ENCODE results near the gene AGBL4.

DNA sequence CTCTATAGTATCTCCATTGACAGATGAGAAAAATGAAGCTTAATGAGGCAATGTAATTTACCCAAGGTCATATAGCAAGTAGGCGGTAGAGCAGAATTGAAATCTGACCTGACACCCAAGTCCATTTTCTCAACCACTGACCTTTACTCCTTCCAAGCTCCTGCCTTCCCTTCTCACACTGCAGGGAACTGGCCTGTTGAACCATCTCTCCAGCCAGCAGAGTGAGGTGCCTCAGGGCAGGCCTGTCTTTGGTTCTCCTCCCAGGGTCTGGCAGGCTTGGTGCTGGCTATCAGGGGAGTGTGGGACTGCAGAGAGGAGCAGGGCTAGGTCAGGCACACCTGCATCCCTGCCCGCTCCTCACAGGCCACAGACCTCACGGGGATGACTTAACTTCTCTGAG, 1373.9 kb downstream of the AGBL4 start:
- TF ChIP-seq, protein P1, sequence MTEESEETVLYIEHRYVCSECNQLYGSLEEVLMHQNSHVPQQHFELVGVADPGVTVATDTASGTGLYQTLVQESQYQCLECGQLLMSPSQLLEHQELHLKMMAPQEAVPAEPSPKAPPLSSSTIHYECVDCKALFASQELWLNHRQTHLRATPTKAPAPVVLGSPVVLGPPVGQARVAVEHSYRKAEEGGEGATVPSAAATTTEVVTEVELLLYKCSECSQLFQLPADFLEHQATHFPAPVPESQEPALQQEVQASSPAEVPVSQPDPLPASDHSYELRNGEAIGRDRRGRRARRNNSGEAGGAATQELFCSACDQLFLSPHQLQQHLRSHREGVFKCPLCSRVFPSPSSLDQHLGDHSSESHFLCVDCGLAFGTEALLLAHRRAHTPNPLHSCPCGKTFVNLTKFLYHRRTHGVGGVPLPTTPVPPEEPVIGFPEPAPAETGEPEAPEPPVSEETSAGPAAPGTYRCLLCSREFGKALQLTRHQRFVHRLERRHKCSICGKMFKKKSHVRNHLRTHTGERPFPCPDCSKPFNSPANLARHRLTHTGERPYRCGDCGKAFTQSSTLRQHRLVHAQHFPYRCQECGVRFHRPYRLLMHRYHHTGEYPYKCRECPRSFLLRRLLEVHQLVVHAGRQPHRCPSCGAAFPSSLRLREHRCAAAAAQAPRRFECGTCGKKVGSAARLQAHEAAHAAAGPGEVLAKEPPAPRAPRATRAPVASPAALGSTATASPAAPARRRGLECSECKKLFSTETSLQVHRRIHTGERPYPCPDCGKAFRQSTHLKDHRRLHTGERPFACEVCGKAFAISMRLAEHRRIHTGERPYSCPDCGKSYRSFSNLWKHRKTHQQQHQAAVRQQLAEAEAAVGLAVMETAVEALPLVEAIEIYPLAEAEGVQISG (CRISPR knock-in tag; IDR thresholded peaks at IDR 0.05) = no peak
- no peak for TF ChIP-seq MXI1 (IDR thresholded peaks at IDR 0.05; ENCODE audit: borderline replicate concordance, low read depth, low read length)
- no peak for TF ChIP-seq POLR2A (IDR thresholded peaks at IDR 0.05; ENCODE audit: insufficient read depth in 1 of 2, low read depth in 2 of 2, low read length in 2 of 2)
- TF ChIP-seq, protein P2, sequence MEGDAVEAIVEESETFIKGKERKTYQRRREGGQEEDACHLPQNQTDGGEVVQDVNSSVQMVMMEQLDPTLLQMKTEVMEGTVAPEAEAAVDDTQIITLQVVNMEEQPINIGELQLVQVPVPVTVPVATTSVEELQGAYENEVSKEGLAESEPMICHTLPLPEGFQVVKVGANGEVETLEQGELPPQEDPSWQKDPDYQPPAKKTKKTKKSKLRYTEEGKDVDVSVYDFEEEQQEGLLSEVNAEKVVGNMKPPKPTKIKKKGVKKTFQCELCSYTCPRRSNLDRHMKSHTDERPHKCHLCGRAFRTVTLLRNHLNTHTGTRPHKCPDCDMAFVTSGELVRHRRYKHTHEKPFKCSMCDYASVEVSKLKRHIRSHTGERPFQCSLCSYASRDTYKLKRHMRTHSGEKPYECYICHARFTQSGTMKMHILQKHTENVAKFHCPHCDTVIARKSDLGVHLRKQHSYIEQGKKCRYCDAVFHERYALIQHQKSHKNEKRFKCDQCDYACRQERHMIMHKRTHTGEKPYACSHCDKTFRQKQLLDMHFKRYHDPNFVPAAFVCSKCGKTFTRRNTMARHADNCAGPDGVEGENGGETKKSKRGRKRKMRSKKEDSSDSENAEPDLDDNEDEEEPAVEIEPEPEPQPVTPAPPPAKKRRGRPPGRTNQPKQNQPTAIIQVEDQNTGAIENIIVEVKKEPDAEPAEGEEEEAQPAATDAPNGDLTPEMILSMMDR (CRISPR knock-in tag; IDR thresholded peaks at IDR 0.05) = no peak
- TF ChIP-seq CENPBD1 (CRISPR knock-in tag; IDR thresholded peaks at IDR 0.05; ENCODE audit: borderline replicate concordance, low read depth) = no peak
- TF ChIP-seq POLR2AphosphoS5 (IDR thresholded peaks at IDR 0.05; ENCODE audit: low read depth, low read length) = no peak
- no peak for TF ChIP-seq MTA3 (CRISPR knock-in tag; IDR thresholded peaks at IDR 0.05)
